OCI-LY1 (cell line): ENCODE data around the gene ANKRD11.
A peak's percentile ranks its signal among the peaks of the same experiment; 100 is the strongest.

ENCODE experiments used
- H2AFZ ChIP-seq: fragments of 200-600 bp; sonication (generic), shearing (Covaris generic); 2 replicates; pipeline ENCODE4 v1.6.0; 2014; ENCODE audit warnings: antibody characterized with exemption, mild to moderate bottlenecking, low read length
- H3F3A ChIP-seq: fragments of 200-600 bp; sonication (generic), shearing (Covaris generic); 2 replicates; pipeline ENCODE4 v1.6.0; 2014; ENCODE audit warnings: mild to moderate bottlenecking, antibody characterized with exemption, low read length, moderate library complexity; ENCODE audit not compliant: insufficient read depth
- H3K27ac ChIP-seq: fragments of 200-600 bp; sonication (generic); 2 replicates; pipeline ENCODE4 v1.5.1; 2014; ENCODE audit warnings: low read length, mixed run types, mild to moderate bottlenecking, low read depth; ENCODE audit not compliant: poor library complexity, severe bottlenecking
- H3K27me3 ChIP-seq: fragments of 200-600 bp; sonication (generic); 2 replicates; pipeline ENCODE4 v1.6.0; 2014; ENCODE audit warnings: antibody characterized with exemption, mild to moderate bottlenecking, low read length, moderate library complexity; ENCODE audit not compliant: insufficient read depth
- H3K36me3 ChIP-seq: fragments of 200-600 bp; sonication (generic); 2 replicates; pipeline ENCODE4 v1.6.1; 2014; ENCODE audit warnings: mild to moderate bottlenecking, antibody characterized with exemption, low read length, moderate library complexity, mixed read lengths; ENCODE audit not compliant: insufficient read depth
- H3K4me1 ChIP-seq: fragments of 200-600 bp; sonication (generic); 2 replicates; pipeline ENCODE4 v1.5.1; 2014; ENCODE audit warnings: mild to moderate bottlenecking, low read length, moderate library complexity; ENCODE audit not compliant: insufficient read depth, severe bottlenecking
- H3K4me2 ChIP-seq: fragments of 200-600 bp; sonication (generic), shearing (Covaris generic); 2 replicates; pipeline ENCODE4 v1.6.1; 2014; ENCODE audit warnings: low read length
- H3K4me3 ChIP-seq: fragments of 200-600 bp; sonication (generic); 2 replicates; pipeline ENCODE4 v1.5.1; 2014; ENCODE audit warnings: low read length, low read depth, mild to moderate bottlenecking, mixed read lengths; ENCODE audit not compliant: poor library complexity, severe bottlenecking
- H3K79me2 ChIP-seq: fragments of 200-600 bp; shearing (Covaris generic); 2 replicates; pipeline ENCODE4 v1.6.1; 2016; ENCODE audit warnings: mixed run types, low read length, mixed read lengths; ENCODE audit not compliant: insufficient read depth
- H3K9ac ChIP-seq: fragments of 200-600 bp; sonication (generic), shearing (Covaris generic); 2 replicates; pipeline ENCODE4 v1.6.1; 2014; ENCODE audit warnings: mild to moderate bottlenecking, low read length, mixed read lengths
- H3K9me2 ChIP-seq: fragments of 200-600 bp; sonication (generic), shearing (Covaris generic); 2 replicates; pipeline ENCODE4 v1.6.1; 2014; ENCODE audit warnings: low read depth, mild to moderate bottlenecking, low read length, mixed read lengths
- H3K9me3 ChIP-seq: fragments of 200-600 bp; shearing (Covaris generic); 2 replicates; pipeline ENCODE4 v1.6.1; 2014; ENCODE audit warnings: low read length, mixed read lengths
- H4K20me1 ChIP-seq: fragments of 200-600 bp; sonication (generic), shearing (Covaris generic); 2 replicates; pipeline ENCODE4 v1.6.0; 2016; ENCODE audit warnings: mild to moderate bottlenecking, low read length; ENCODE audit not compliant: insufficient read depth
- EZH2 ChIP-seq: fragments of 200-600 bp; sonication (generic), shearing (Covaris generic); IDR thresholded peaks from 2 replicates; pipeline ENCODE4 v1.8.0; 2017; ENCODE audit warnings: borderline replicate concordance, mixed run types, mild to moderate bottlenecking, antibody characterized with exemption, low read length, moderate library complexity, mixed read lengths
- TF ChIP-seq, protein P1 (sequence below): fragments of 200-600 bp; sonication (generic), shearing (Covaris generic); IDR thresholded peaks from 2 replicates; pipeline ENCODE4 v1.5.1; 2017; ENCODE audit warnings: mild to moderate bottlenecking, antibody characterized with exemption, low read length, moderate library complexity, mixed read lengths

The ANKRD11 gene

DNA sequence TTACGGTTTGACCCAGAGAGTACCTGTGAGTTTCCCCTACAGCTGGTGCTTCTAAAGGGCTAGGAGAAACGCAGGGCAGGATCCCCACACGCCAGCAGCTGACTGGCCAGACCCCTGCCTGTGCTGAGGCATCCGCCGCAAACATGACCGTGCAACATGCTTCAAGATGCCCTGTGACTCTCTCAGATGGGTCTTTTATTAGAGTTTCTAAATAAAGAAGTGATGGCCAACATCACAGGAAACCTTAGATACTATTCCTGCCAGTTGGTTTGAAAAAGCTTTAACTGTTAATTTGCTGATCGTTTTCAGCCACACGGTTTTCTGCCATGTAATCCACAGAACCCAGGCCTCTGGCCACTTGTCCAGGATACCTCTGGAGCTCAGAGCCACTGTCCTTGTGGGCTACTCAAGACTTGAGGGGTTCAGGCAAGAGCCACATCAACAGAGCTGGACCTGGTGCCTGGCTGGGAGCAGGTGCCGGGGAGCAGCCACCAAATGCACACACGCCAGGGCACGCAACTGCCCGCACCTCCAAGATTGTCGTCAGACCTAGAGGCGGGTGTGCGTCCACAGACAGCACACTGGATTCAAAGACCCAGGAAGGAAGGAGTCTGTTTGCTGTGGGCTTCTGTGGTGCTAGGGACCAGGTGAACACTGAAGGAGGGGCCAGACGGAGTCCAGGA lies 154.4 kb downstream of the ANKRD11 start:
- Histone ChIP-seq H3K4me1 (peaks cover 78% of the 10 kb centered on the region), H3K27me3 (no peaks in the 10 kb centered on the region), H3K4me2 (peak overlapping the region; percentile 14; the same call in 1 of the 2 replicates), H3K27ac (peak overlapping the region; percentile 58), H3K4me3 (no peak overlapping the region), H4K20me1 (peaks cover 5% of the 10 kb centered on the region; the same call in 1 of the 2 replicates), H3K9me3 (no peaks in the 10 kb centered on the region), H2AFZ (no peak overlapping the region), H3K9me2 (no peaks in the 10 kb centered on the region), H3K79me2 (peaks cover 71% of the 10 kb centered on the region), H3K9ac (no peak overlapping the region; the same call in 1 of the 2 replicates), H3F3A (no peaks in the 10 kb centered on the region), H3K36me3 (no peaks in the 10 kb centered on the region; the same call in 1 of the 2 replicates)
- TF ChIP-seq, protein P1, sequence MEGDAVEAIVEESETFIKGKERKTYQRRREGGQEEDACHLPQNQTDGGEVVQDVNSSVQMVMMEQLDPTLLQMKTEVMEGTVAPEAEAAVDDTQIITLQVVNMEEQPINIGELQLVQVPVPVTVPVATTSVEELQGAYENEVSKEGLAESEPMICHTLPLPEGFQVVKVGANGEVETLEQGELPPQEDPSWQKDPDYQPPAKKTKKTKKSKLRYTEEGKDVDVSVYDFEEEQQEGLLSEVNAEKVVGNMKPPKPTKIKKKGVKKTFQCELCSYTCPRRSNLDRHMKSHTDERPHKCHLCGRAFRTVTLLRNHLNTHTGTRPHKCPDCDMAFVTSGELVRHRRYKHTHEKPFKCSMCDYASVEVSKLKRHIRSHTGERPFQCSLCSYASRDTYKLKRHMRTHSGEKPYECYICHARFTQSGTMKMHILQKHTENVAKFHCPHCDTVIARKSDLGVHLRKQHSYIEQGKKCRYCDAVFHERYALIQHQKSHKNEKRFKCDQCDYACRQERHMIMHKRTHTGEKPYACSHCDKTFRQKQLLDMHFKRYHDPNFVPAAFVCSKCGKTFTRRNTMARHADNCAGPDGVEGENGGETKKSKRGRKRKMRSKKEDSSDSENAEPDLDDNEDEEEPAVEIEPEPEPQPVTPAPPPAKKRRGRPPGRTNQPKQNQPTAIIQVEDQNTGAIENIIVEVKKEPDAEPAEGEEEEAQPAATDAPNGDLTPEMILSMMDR: no peak
- no peak for TF ChIP-seq EZH2

DNA sequence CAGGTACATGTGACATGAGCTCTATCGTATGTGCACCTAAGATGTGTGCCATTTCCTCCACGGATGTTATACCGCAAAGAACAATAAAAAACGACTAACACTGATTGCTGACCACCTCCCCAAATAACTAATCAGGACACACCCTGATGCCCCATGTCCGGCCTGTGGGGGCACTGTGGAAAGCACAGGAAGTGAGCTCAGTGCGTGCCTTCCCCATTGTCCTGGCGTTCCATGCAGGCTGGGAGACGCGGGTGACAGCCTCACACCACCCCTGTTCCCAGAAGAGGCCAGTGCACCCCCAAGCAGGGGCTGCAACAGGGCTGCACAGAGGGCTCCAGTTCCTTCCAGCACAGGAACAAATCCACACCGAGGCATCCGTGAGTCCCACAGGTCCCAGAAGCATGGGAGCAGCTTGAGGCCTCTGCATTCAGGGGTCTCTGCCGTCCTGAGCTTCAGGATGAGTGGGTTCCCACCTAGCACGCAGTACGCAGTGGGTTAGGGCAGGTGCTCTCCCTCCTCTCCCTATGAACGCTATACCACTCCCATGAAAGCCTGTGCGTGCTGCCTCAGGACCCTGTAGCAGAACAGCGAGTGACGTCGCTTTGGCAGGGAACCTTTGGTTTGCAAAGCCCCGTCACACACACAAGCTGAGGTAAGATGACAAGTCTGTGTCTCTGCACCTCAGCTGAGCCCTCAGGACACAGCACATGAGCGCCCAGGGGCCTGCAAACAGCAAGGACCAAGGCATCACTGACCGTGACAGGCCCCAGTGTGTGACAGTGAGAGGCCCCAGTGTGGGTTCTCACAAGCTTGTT lies 155.2 kb downstream of the ANKRD11 start:
- peak overlapping the region; percentile 87 for H3K27ac ChIP-seq
- peaks cover 2% of the 10 kb centered on the region; the same call in 1 of the 2 replicates for H4K20me1 ChIP-seq
- H3K4me3 ChIP-seq: no peak overlapping the region

DNA sequence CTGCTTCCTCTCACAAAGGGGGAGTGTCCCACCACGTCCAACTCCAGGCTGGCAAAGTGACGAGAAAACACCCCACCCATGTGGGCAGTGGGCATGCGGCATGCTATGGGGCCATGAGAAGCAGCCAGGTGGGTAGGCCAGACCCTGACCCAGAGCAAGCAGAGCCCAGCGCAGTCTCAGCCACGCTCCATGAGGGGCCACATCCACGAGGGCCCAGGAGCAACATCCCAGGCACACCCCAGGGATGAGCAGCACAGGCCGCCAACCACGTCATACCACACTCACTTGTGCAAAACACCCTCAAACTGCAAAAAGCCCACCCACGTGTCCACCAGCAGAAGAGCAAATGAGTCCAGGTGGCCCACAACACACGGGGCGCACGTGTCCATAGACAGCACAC lies 155.9 kb downstream of the ANKRD11 start:
- Histone ChIP-seq H3K4me3 (no peak overlapping the region), H3K9ac (no peak overlapping the region), H3K9me3 (no peaks in the 10 kb centered on the region), H4K20me1 (peaks cover 2% of the 10 kb centered on the region; the same call in 1 of the 2 replicates), H3K79me2 (peaks cover 63% of the 10 kb centered on the region), H3K9me2 (no peaks in the 10 kb centered on the region), H3K4me2 (no peak overlapping the region; the same call in 1 of the 2 replicates), H3K27ac (peak overlapping the region; percentile 87), H3K4me1 (peaks cover 71% of the 10 kb centered on the region), H2AFZ (no peak overlapping the region), H3K27me3 (no peaks in the 10 kb centered on the region), H3K36me3 (no peaks in the 10 kb centered on the region), H3F3A (no peaks in the 10 kb centered on the region)
- TF ChIP-seq, protein P1: no peak
- TF ChIP-seq EZH2: no peak

More for the DNA sequence above, 155.2 kb downstream of the ANKRD11 start:
- peak overlapping the region; percentile 14; the same call in 1 of the 2 replicates for H3K4me2 ChIP-seq
- H3K36me3 ChIP-seq: no peaks in the 10 kb centered on the region; the same call in 1 of the 2 replicates
- no peaks in the 10 kb centered on the region for H3K9me2 ChIP-seq
- H3K79me2 ChIP-seq: peaks cover 67% of the 10 kb centered on the region
- no peaks in the 10 kb centered on the region for H3K9me3 ChIP-seq
- no peaks in the 10 kb centered on the region for H3F3A ChIP-seq
- H3K9ac ChIP-seq: no peak overlapping the region
- H2AFZ ChIP-seq: no peak overlapping the region
- no peak for TF ChIP-seq EZH2
- TF ChIP-seq, protein P1: peak; percentile 12; the same call in 1 of the 2 replicates
- H3K27me3 ChIP-seq: no peaks in the 10 kb centered on the region
- peaks cover 77% of the 10 kb centered on the region for H3K4me1 ChIP-seq
